Activated CD4-positive, alpha-beta memory T cell treated with anti-CD3 and anti-CD28 coated beads, Interleukin-2, amount 10 ng/mL, durations not matched to agents 7 days and 5 days (primary cell): ENCODE data around the gene CCDC9. TPM values are rescaled to one million over a fixed set of nuclear protein-coding genes. Genes with fewer than 3 reads are reported as not detected.

Source experiments
- CTCF ChIA-PET: fragments of 350-600 bp; sonication (Branson Sonifier 250); formaldehyde crosslinking; loops from one replicate; lab custom pipeline; 2021; ENCODE audit warnings: antibody characterized with exemption, inconsistent platforms; lab: Charles Lee
- POLR2A ChIA-PET: fragments of 350-600 bp; sonication (Branson Sonifier 250); formaldehyde crosslinking; loops from one replicate; lab custom pipeline; 2021; ENCODE audit warnings: antibody characterized with exemption; lab: Charles Lee
- DNase-seq: peaks from one replicate; pipeline ENCODE4 v3.0.0-alpha.2; 2020
- H3K27ac Mint-ChIP-seq: one replicate; pipeline ENCODE4 v1.8.0; 2021; ENCODE audit warnings: mild to moderate bottlenecking, mixed read lengths
- H3K27me3 Mint-ChIP-seq: one replicate; pipeline ENCODE4 v1.8.0; 2021; ENCODE audit warnings: mixed read lengths
- H3K36me3 Mint-ChIP-seq: one replicate; pipeline ENCODE4 v1.8.0; 2021; ENCODE audit warnings: low read depth, mixed read lengths
- H3K4me1 Mint-ChIP-seq: one replicate; pipeline ENCODE4 v1.8.0; 2021; ENCODE audit warnings: mixed read lengths
- H3K4me3 Mint-ChIP-seq: one replicate; pipeline ENCODE4 v1.8.0; 2021; ENCODE audit warnings: mild to moderate bottlenecking, mixed read lengths
- H3K9me3 Mint-ChIP-seq: one replicate; pipeline ENCODE4 v1.8.0; 2021; ENCODE audit warnings: mixed read lengths
- total RNA-seq, 2 experiments: library from RNA; stranded (reverse); gene quantifications; one replicate each; pipeline ENCODE4 v1.2.3, GENCODE V29; 2021

Gene CCDC9
- total RNA-seq, 2 experiments from 2014 or later = 29.9 to 30.2 TPM

GRCh38 chr19:47227352-47228167 is 28.8 kb upstream of the CCDC9 start:
- POLR2A ChIA-PET = interaction anchor here (0.6 to 6.9 kb wide), 11 partner anchors 11 to 114 kb away, joined by 3 to 110 read pairs (median 17); partner anchors contain the start of genes CCDC9, INAFM1 and ZC3H4
- H3K4me3 Mint-ChIP-seq = peak overlapping the region; percentile 79

GRCh38 chr19:47228168-47228936 is 28.0 kb upstream of the CCDC9 start:
- ChIA-PET CTCF (interaction anchor here (1.8 to 8.9 kb wide), 2 partner anchors 17 to 18 kb away, joined by 4 to 134 read pairs; no protein-coding TSS in a partner anchor), POLR2A (interaction anchor here (0.6 to 6.9 kb wide), 7 partner anchors 13 to 115 kb away, joined by 3 to 110 read pairs (median 5); partner anchors contain the start of genes CCDC9 and ZC3H4)
- H3K36me3 Mint-ChIP-seq = peaks cover 9% of the 10 kb centered on the region
- peaks cover 35% of the 10 kb centered on the region for H3K4me1 Mint-ChIP-seq
- H3K27me3 Mint-ChIP-seq = no peaks in the 10 kb centered on the region
- H3K27ac Mint-ChIP-seq = no peak overlapping the region
- H3K4me3 Mint-ChIP-seq = peak overlapping the region; percentile 79
- peak; percentile 56 for DNase-seq
- H3K9me3 Mint-ChIP-seq = no peaks in the 10 kb centered on the region

More at GRCh38 chr19:47227352-47228167, 28.8 kb upstream of the CCDC9 start:
- no peaks in the 10 kb centered on the region for H3K27me3 Mint-ChIP-seq
- H3K4me1 Mint-ChIP-seq = peaks cover 30% of the 10 kb centered on the region
- peak; percentile 70 for DNase-seq
- H3K27ac Mint-ChIP-seq = peak overlapping the region; percentile 89
- CTCF ChIA-PET = interaction anchor here (2.0 to 8.9 kb wide), 4 partner anchors 16 to 41 kb away, joined by 9 to 134 read pairs (median 32); partner anchors contain the start of gene CCDC9
- no peaks in the 10 kb centered on the region for H3K9me3 Mint-ChIP-seq
- H3K36me3 Mint-ChIP-seq = peaks cover 9% of the 10 kb centered on the region

GRCh38 chr19:47228937-47229675 is 27.2 kb upstream of the CCDC9 start:
- Mint-ChIP-seq H3K9me3 (no peaks in the 10 kb centered on the region), H3K36me3 (peaks cover 7% of the 10 kb centered on the region), H3K4me1 (peaks cover 35% of the 10 kb centered on the region), H3K27ac (no peak overlapping the region), H3K4me3 (no peak overlapping the region), H3K27me3 (no peaks in the 10 kb centered on the region)
- CTCF ChIA-PET = interaction anchor here (1.8 to 8.9 kb wide), 2 partner anchors 16 to 18 kb away, joined by 4 to 134 read pairs; no protein-coding TSS in a partner anchor
- POLR2A ChIA-PET = interaction anchor here (0.7 to 6.9 kb wide), 5 partner anchors 10 to 116 kb away, joined by 4 to 110 read pairs (median 5); partner anchors contain the start of genes CCDC9 and ZC3H4
- peak; percentile 44 for DNase-seq

- CTCF ChIA-PET = interaction anchor here (1.8 to 8.9 kb wide), 2 partner anchors 15 to 19 kb away, joined by 4 to 134 read pairs; no protein-coding TSS in a partner anchor
- Mint-ChIP-seq H3K27me3 (no peaks in the 10 kb centered on the region), H3K4me1 (peaks cover 35% of the 10 kb centered on the region), H3K36me3 (peaks cover 7% of the 10 kb centered on the region), H3K4me3 (no peak overlapping the region), H3K27ac (no peak overlapping the region), H3K9me3 (no peaks in the 10 kb centered on the region)
- peak; percentile 32 for DNase-seq
- POLR2A ChIA-PET = interaction anchor here (0.7 to 6.7 kb wide), 3 partner anchors 10 to 27 kb away, joined by 4 to 110 read pairs (median 5); partner anchors contain the start of gene CCDC9
These were observed 26.7 kb upstream of the CCDC9 start for GRCh38 chr19:47229676-47230053.

DNA sequence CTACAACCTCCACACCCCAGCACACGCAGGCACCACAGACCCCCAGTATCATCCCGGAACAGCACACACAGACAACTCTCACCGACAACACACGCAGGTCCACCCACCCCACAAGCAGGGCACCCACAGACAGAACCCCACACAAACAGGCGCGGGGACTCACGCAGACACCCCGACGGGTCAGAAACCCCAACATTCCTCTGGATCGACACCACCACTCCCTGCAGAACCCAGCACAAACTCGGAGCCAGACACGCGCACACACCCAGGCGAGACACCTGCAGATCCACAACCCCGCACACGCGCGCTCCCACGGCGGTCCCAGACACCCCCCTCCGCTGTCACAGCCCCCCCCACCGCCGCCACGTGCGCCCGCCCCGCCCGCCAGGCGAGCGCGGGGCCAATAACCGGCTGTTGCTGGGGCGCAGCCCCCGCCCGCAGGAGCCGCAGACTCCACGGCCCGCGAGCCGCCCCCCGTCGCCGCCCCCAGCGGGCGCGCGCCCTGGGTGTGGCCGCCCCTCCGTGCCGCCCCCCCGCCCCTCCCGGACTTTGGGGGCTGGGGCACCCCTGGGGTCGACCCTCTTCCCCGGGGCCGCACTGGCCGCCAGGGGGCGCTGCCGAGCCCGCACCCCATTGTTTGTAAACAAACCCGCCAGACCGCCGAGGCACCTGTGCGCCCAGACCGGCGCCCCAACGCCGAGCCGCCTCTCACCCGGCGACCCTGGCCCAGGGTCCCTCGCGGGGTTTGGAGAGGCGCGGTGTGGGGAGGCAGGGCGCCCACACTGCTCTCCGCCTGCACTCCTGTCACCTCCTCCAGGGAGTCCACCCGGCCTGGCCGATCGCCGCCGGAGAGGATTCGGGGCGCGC is 26.0 kb upstream of the CCDC9 start:
- Mint-ChIP-seq H3K9me3 (no peaks in the 10 kb centered on the region), H3K27ac (no peak overlapping the region), H3K36me3 (peaks cover 5% of the 10 kb centered on the region), H3K27me3 (no peaks in the 10 kb centered on the region), H3K4me3 (peak overlapping the region; percentile 50), H3K4me1 (peaks cover 34% of the 10 kb centered on the region)
- POLR2A ChIA-PET = interaction anchor here (6.7 kb wide), 1 partner anchor 15 kb away, joined by 110 read pairs; no protein-coding TSS in a partner anchor
- DNase-seq = peak; percentile 84
- CTCF ChIA-PET = interaction anchor here (1.8 to 8.9 kb wide), 2 partner anchors 15 to 20 kb away, joined by 4 to 134 read pairs; no protein-coding TSS in a partner anchor

DNA sequence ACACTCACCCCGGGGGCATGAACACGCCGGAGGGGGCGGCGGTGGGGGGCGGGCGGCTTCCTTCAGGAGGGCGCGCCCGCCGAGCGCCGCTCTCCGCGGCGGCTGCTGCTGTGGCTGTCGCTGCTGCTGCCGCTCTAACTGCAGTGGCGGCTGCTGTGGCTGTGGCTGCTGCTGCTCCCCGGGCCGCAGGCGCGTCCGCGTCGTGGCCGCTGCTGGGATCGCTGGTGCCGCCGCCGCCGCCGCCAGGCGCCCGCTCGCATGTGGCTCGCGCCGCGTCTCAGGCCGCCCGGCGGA is 25.5 kb upstream of the CCDC9 start, which contains the start of gene BBC3:
Gene BBC3 (minus strand): TSS at position 279 of the 294 bp plus-strand sequence. CDS start 2,768 bp downstream, outside the sequence.
- Mint-ChIP-seq H3K9me3 (no peaks in the 10 kb centered on the region), H3K36me3 (no peaks in the 10 kb centered on the region), H3K27ac (peak within 1 kb of the TSS; percentile 85), H3K4me3 (peak within 1 kb of the TSS; percentile 63), H3K27me3 (no peaks in the 10 kb centered on the region), H3K4me1 (peaks cover 29% of the 10 kb centered on the region)
- ChIA-PET CTCF (no interaction called here), POLR2A (no interaction called here)
- no peak for DNase-seq

- Mint-ChIP-seq H3K4me1 (peaks cover 29% of the 10 kb centered on the region), H3K9me3 (no peaks in the 10 kb centered on the region), H3K36me3 (no peaks in the 10 kb centered on the region), H3K4me3 (peak overlapping the region; percentile 63), H3K27me3 (no peaks in the 10 kb centered on the region), H3K27ac (peak overlapping the region; percentile 85)
- ChIA-PET POLR2A (interaction anchor here (1.1 to 3.0 kb wide), 4 partner anchors 9 to 118 kb away, joined by 3 to 34 read pairs (median 10); partner anchors contain the start of gene ZC3H4), CTCF (interaction anchor here (0.9 to 4.8 kb wide), 5 partner anchors 13 to 81 kb away, joined by 3 to 59 read pairs (median 10); no protein-coding TSS in a partner anchor)
- peak; percentile 92 for DNase-seq
These were observed 24.9 kb upstream of the CCDC9 start for GRCh38 chr19:47231215-47232054.

DNA sequence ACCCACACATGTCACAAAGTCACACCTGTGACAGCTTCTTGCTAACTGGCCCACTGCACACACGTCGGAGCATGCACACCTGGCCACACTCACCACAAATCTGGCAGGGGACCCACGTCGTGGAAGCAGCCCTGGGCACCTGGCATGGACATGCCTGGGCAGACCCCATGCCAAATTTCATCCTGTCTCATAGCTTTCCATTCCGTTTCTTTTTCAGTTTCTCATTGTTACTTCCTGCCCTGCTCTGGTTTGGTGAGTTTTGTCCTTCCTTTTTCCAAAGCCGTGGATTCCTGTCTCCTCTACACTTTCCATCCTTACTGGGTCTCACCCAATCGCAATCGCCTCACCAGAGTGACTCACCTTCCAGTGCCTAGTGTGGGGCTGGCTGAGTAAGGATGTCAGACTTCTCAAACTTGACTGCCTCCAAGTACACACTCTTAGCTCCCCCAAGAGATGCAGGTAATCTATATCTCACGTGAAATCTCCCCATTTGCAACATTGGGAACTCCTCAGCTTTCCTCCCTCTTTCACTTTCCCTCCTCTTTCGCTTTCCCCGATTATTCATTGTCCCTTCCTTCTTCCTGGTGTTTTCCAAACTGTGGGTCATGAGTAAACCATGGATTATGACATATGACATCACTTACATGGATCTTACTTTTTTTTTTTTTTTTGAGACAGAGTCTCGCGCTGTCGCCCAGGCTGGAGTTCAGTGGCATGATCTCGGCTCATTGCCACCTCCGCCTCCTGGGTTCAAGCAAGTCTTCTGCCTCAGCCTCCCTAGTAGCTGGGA is 23.7 kb upstream of the CCDC9 start:
- Mint-ChIP-seq H3K27me3 (peaks cover 2% of the 10 kb centered on the region), H3K36me3 (no peaks in the 10 kb centered on the region), H3K4me1 (peaks cover 19% of the 10 kb centered on the region), H3K9me3 (no peaks in the 10 kb centered on the region), H3K27ac (peak overlapping the region; percentile 56), H3K4me3 (peak overlapping the region; percentile 63)
- ChIA-PET CTCF (interaction anchor here (0.9 to 4.8 kb wide), 5 partner anchors 12 to 82 kb away, joined by 3 to 59 read pairs (median 10); no protein-coding TSS in a partner anchor), POLR2A (interaction anchor here (0.8 to 3.0 kb wide), 6 partner anchors 8 to 119 kb away, joined by 3 to 34 read pairs (median 5); partner anchors contain the start of genes CCDC9 and ZC3H4)
- peak; percentile 35 for DNase-seq

GRCh38 chr19:47236072-47236675 is 20.2 kb upstream of the CCDC9 start:
- H3K27me3 Mint-ChIP-seq = peaks cover 11% of the 10 kb centered on the region
- H3K9me3 Mint-ChIP-seq = no peaks in the 10 kb centered on the region
- DNase-seq = no peak
- no peak overlapping the region for H3K27ac Mint-ChIP-seq
- ChIA-PET POLR2A (no interaction called here), CTCF (interaction anchor here (4.8 kb wide), 1 partner anchor 8 kb away, joined by 59 read pairs; no protein-coding TSS in a partner anchor)
- peaks cover 24% of the 10 kb centered on the region for H3K4me1 Mint-ChIP-seq
- H3K36me3 Mint-ChIP-seq = no peaks in the 10 kb centered on the region
- H3K4me3 Mint-ChIP-seq = no peak overlapping the region
